MM.1S (cell line): ENCODE measurements around the gene MYO5C.

Experiments used
- EZH2 ChIP-seq: fragments of 300-600 bp; sonication (generic); optimal IDR thresholded peaks from 2 replicates; pipeline ENCODE3; 2017; ENCODE audit warnings: low read depth, mild to moderate bottlenecking, antibody characterized with exemption, low read length, mixed read lengths
- EZH2phosphoT487 ChIP-seq: fragments of 300-600 bp; sonication (generic); IDR thresholded peaks from 2 replicates; pipeline ENCODE4 v1.6.1; 2018; ENCODE audit warnings: antibody characterized with exemption, low read length
- TF ChIP-seq, protein P1 (sequence below): fragments of 300-600 bp; sonication (generic); IDR thresholded peaks from 2 replicates; pipeline ENCODE4 v1.5.1; 2016; ENCODE audit warnings: antibody characterized with exemption, low read length, mixed read lengths

DNA sequence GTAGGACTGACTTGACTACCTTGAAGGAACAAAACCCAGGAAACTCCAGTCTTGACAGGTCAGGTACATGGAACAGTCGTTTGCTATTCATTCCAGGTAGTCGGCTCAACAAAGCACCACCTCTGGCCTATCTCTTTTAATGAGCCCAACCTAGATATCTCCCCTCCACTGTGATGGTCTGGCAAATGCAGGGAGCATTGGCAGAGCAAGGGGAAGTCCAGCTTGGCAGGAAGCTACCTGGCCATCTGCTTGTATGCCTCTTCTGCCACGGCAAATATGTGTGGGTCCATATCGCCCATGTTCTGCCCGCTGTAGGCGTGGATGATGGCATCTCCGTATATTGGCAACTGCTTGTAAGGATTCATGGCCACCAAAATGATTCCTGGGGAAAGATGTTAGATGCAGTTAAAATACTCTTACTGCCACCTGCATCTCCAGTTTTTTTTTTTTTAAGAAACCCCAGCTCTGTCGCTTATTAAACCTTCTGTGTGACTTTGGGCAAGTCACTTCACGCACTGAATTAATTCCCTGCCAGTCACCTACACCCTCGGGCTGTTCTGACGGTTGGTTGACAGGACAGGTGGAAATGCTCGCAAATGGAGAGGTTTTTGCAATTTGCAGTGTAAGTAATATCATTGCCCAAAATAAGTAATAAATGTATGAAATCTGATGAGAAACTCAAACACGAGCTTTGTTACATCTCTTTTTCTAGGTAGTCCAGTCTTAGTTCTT lies 16.8 kb downstream of the MYO5C start:
- TF ChIP-seq, protein P1, sequence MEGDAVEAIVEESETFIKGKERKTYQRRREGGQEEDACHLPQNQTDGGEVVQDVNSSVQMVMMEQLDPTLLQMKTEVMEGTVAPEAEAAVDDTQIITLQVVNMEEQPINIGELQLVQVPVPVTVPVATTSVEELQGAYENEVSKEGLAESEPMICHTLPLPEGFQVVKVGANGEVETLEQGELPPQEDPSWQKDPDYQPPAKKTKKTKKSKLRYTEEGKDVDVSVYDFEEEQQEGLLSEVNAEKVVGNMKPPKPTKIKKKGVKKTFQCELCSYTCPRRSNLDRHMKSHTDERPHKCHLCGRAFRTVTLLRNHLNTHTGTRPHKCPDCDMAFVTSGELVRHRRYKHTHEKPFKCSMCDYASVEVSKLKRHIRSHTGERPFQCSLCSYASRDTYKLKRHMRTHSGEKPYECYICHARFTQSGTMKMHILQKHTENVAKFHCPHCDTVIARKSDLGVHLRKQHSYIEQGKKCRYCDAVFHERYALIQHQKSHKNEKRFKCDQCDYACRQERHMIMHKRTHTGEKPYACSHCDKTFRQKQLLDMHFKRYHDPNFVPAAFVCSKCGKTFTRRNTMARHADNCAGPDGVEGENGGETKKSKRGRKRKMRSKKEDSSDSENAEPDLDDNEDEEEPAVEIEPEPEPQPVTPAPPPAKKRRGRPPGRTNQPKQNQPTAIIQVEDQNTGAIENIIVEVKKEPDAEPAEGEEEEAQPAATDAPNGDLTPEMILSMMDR: no peak
- no peak for TF ChIP-seq EZH2
- TF ChIP-seq EZH2phosphoT487: no peak
